Measurements from ENCODE around the gene PRM1. TPM values are rescaled to one million over a fixed set of nuclear protein-coding genes. Genes with fewer than 3 reads are reported as not detected.
A peak's percentile ranks its signal among the peaks of the same experiment; 100 is the strongest.

PRM1 gene
- total RNA-seq, 2 experiments from 2014 or later = not detected

GRCh38 chr16:11278681-11279628 lies 2.2 kb downstream of the PRM1 start:
- Histone ChIP-seq H2AFZ (ENCODE audit: low read length) (peak overlapping the region; percentile 34; the same call in 1 of the 2 replicates), H3K4me1 (ENCODE audit: insufficient read depth, low read length, poor library complexity, severe bottlenecking) (peaks cover 12% of the 10 kb centered on the region), H3K36me3 (ENCODE audit: insufficient read depth, low read length) (no peaks in the 10 kb centered on the region), H3K9me3 (ENCODE audit: low read length) (no peaks in the 10 kb centered on the region), H4K20me1 (ENCODE audit: insufficient read depth, low read length) (no peaks in the 10 kb centered on the region), H3K4me2 (ENCODE audit: low read length) (peak overlapping the region; percentile 7; the same call in 1 of the 2 replicates), H3K27ac (ENCODE audit: low read depth, low read length, poor library complexity, severe bottlenecking) (no peak overlapping the region), H3K4me3 (ENCODE audit: low read depth, low read length, poor library complexity, severe bottlenecking) (no peak overlapping the region), H3K9me2 (ENCODE audit: insufficient read depth, low read length) (no peaks in the 10 kb centered on the region), H3K79me2 (ENCODE audit: insufficient read depth, low read depth, low read length) (no peaks in the 10 kb centered on the region)
- BruUV-seq (replicated peaks) = no TSS peak
- no peak for DNase-seq (ENCODE audit: low spot score)
- ChIA-PET CTCF (ENCODE audit: unreplicated experiment) (no interaction called here), POLR2A (interaction anchor here (0.6 to 0.7 kb wide), 2 partner anchors 12 to 13 kb away, joined by 3 read pairs; no protein-coding TSS in a partner anchor)
- TF ChIP-seq EZH2phosphoT487 (IDR thresholded peaks at IDR 0.05; ENCODE audit: borderline replicate concordance, low read depth, low read length) = no peak
- TF ChIP-seq CTCF (conservative IDR thresholded peaks at IDR 0.05; ENCODE audit: low read length) = no peak
- intact Hi-C loops (cut with micrococcal nuclease; ENCODE audit: unreplicated experiment) = no loop called here

GRCh38 chr16:11277607-11278337 lies 3.4 kb downstream of the PRM1 start:
- Histone ChIP-seq H4K20me1 (ENCODE audit: insufficient read depth, low read length) (no peaks in the 10 kb centered on the region), H3K79me2 (ENCODE audit: insufficient read depth, low read depth, low read length) (no peaks in the 10 kb centered on the region), H3K4me3 (ENCODE audit: low read depth, low read length, poor library complexity, severe bottlenecking) (no peak overlapping the region), H3K4me2 (ENCODE audit: low read length) (no peak overlapping the region), H3K9me2 (ENCODE audit: insufficient read depth, low read length) (no peaks in the 10 kb centered on the region), H2AFZ (ENCODE audit: low read length) (no peak overlapping the region), H3K36me3 (ENCODE audit: insufficient read depth, low read length) (no peaks in the 10 kb centered on the region), H3K27ac (ENCODE audit: low read depth, low read length, poor library complexity, severe bottlenecking) (no peak overlapping the region), H3K4me1 (ENCODE audit: insufficient read depth, low read length, poor library complexity, severe bottlenecking) (peaks cover 12% of the 10 kb centered on the region), H3K9me3 (ENCODE audit: low read length) (no peaks in the 10 kb centered on the region)
- BruUV-seq (replicated peaks) = no TSS peak
- ChIA-PET POLR2A (no interaction called here), CTCF (ENCODE audit: unreplicated experiment) (no interaction called here)
- TF ChIP-seq CTCF (conservative IDR thresholded peaks at IDR 0.05; ENCODE audit: low read length) = no peak
- TF ChIP-seq EZH2phosphoT487 (IDR thresholded peaks at IDR 0.05; ENCODE audit: borderline replicate concordance, low read depth, low read length) = no peak
- intact Hi-C loops (cut with micrococcal nuclease; ENCODE audit: unreplicated experiment) = no loop called here
- DNase-seq (ENCODE audit: low spot score) = no peak

Data from OCI-LY7 (cell line).